HepG2 (cell line): ENCODE data around the gene WDCP. TPM values are rescaled to one million over a fixed set of nuclear protein-coding genes. Genes with fewer than 3 reads are reported as not detected.

Source experiments
- ASH2L ChIP-seq: fragments of 300-600, 200-600 bp; sonication (generic); IDR thresholded peaks from 2 replicates; pipeline ENCODE4 v1.7.0; 2017; ENCODE audit warnings: low read depth, mild to moderate bottlenecking, moderate library complexity, mixed read lengths, low read length; ENCODE audit not compliant: insufficient read length
- CBX1 ChIP-seq: IDR thresholded peaks from one replicate; pipeline ENCODE4 v1.6.1; 2016; ENCODE audit warnings: antibody characterized with exemption, low read depth
- CEBPB ChIP-seq: IDR thresholded peaks from 2 replicates; pipeline ENCODE4 v1.6.1; 2011; ENCODE audit warnings: low read depth, low read length, improper control_type of control experiment, borderline replicate concordance
- CSRNP2 ChIP-seq: sonication (generic); formaldehyde crosslinking; conservative IDR thresholded peaks from 2 replicates; pipeline ENCODE4 v1.8.0; 2022; ENCODE audit warnings: low read depth, missing genetic modification reagents
- FOXP1 ChIP-seq, 2 experiments: fragments of 450-650 bp in 1 of 2; IDR thresholded peaks; 2 replicates each; pipeline ENCODE4 v1.6.1; 2017 to 2018; ENCODE audit warnings: antibody characterized with exemption in 1 of 2
- HCFC1 ChIP-seq: fragments of 150-350 bp; IDR thresholded peaks from 2 replicates; pipeline ENCODE4 v1.6.1; 2014; ENCODE audit warnings: low read depth, low read length
- HHEX ChIP-seq: IDR thresholded peaks from 2 replicates; pipeline ENCODE4 v1.6.1; 2016; ENCODE audit warnings: control low read depth
- MATR3 ChIP-seq: sonication (generic); formaldehyde crosslinking; IDR thresholded peaks from 2 replicates; pipeline ENCODE4 v1.4.0; 2020; ENCODE audit warnings: missing genetic modification reagents
- NPAS2 ChIP-seq: sonication (generic); formaldehyde crosslinking; IDR thresholded peaks from 2 replicates; pipeline ENCODE4 v1.8.0; 2022; ENCODE audit warnings: mild to moderate bottlenecking, missing genetic modification reagents, borderline replicate concordance
- PAXIP1 ChIP-seq: sonication (generic); formaldehyde crosslinking; conservative IDR thresholded peaks from 2 replicates; pipeline ENCODE4 v1.4.0; 2020; ENCODE audit warnings: mild to moderate bottlenecking, missing genetic modification reagents, moderate library complexity
- REL ChIP-seq: sonication (generic); formaldehyde crosslinking; conservative IDR thresholded peaks from 2 replicates; pipeline ENCODE4 v1.8.0; 2022; ENCODE audit warnings: mild to moderate bottlenecking, missing genetic modification reagents, moderate library complexity
- RORA ChIP-seq: sonication (generic); formaldehyde crosslinking; IDR thresholded peaks from 2 replicates; pipeline ENCODE4 v1.5.0; 2020; ENCODE audit warnings: mild to moderate bottlenecking, missing genetic modification reagents, moderate library complexity
- SATB2 ChIP-seq: sonication (generic); formaldehyde crosslinking; IDR thresholded peaks from 2 replicates; pipeline ENCODE4 v1.5.0; 2020; ENCODE audit warnings: missing genetic modification reagents
- SMAD3 ChIP-seq: sonication (generic); formaldehyde crosslinking; IDR thresholded peaks from 2 replicates; pipeline ENCODE4 v1.4.0; 2020; ENCODE audit warnings: missing genetic modification reagents
- SP1 ChIP-seq, 2 experiments: fragments of 450-650 bp in 1 of 2; sonication (generic) in 1 of 2; formaldehyde crosslinking in 1 of 2; IDR thresholded peaks; 2 replicates each; pipeline versions ENCODE4 v1.4.0 to v1.6.1; 2016 to 2020; ENCODE audit warnings: missing genetic modification reagents in 1 of 2
- TBX2 ChIP-seq: sonication (generic); formaldehyde crosslinking; IDR thresholded peaks from 2 replicates; pipeline ENCODE4 v1.5.0; 2020; ENCODE audit warnings: missing genetic modification reagents, mild to moderate bottlenecking, borderline replicate concordance
- TCF12 ChIP-seq, 2 experiments: fragments of 450-650 bp in 1 of 2; sonication (generic) in 1 of 2; formaldehyde crosslinking in 1 of 2; IDR thresholded peaks; 2 replicates each; pipeline versions ENCODE4 v1.6.1 to v1.8.0; 2017 to 2022; ENCODE audit warnings: antibody characterized with exemption in 1 of 2, mild to moderate bottlenecking in 1 of 2, missing genetic modification reagents in 1 of 2, moderate library complexity in 1 of 2
- ZBTB33 ChIP-seq: sonication (generic); formaldehyde crosslinking; IDR thresholded peaks from 2 replicates; pipeline ENCODE4 v1.4.0; 2020; ENCODE audit warnings: missing genetic modification reagents
- ZKSCAN8 ChIP-seq: IDR thresholded peaks from 2 replicates; pipeline ENCODE4 v1.6.1; 2016; ENCODE audit warnings: borderline replicate concordance, missing genetic modification reagents, missing compliant biosample characterization
- ZMYM4 ChIP-seq: sonication (generic); formaldehyde crosslinking; IDR thresholded peaks from 2 replicates; pipeline ENCODE4 v1.8.1; 2023; ENCODE audit warnings: mild to moderate bottlenecking, missing genetic modification reagents
- ZNF251 ChIP-seq: sonication (generic); formaldehyde crosslinking; IDR thresholded peaks from 2 replicates; pipeline ENCODE4 v1.9.0; 2021; ENCODE audit warnings: mild to moderate bottlenecking, missing genetic modification reagents
- ZNF333 ChIP-seq: sonication (generic); formaldehyde crosslinking; IDR thresholded peaks from 2 replicates; pipeline ENCODE4 v1.4.0; 2020; ENCODE audit warnings: mild to moderate bottlenecking, missing genetic modification reagents, borderline replicate concordance
- ZNF530 ChIP-seq: sonication (generic); formaldehyde crosslinking; IDR thresholded peaks from 2 replicates; pipeline ENCODE4 v1.5.0; 2020; ENCODE audit warnings: low read depth, mild to moderate bottlenecking, missing genetic modification reagents
- ZNF550 ChIP-seq: sonication (generic); formaldehyde crosslinking; IDR thresholded peaks from 2 replicates; pipeline ENCODE4 v1.4.0; 2020; ENCODE audit warnings: mild to moderate bottlenecking, missing genetic modification reagents, borderline replicate concordance
- polyA plus RNA-seq, 8 experiments: library from polyadenylated mRNA; depleted of rRNA in 3 of 8; stranded (reverse) in 7 of 8; unstranded in 1 of 8; fragments of >200 nt; fragmentation: Illumina TruSeq in 4 of 8; extraction: Trizol in 4 of 8; gene quantifications; 2 replicates each; pipeline versions ENCODE4 v1.2.1 to v1.2.3, GENCODE V29; 2011 to 2016; ENCODE audit warnings: low read depth in 4 of 8, missing spikeins in 1 of 8, mixed read lengths in 1 of 8; ENCODE audit not compliant: insufficient read depth in 1 of 8
- total RNA-seq, 5 experiments: library from RNA; depleted of rRNA; stranded (reverse); fragments of >200 nt; fragmentation: Illumina TruSeq; extraction: Trizol; gene quantifications; 2 replicates each; pipeline ENCODE4 v1.2.3, GENCODE V29; 2016; ENCODE audit warnings: low read depth in 1 of 5

Gene WDCP
- total and polyA plus RNA-seq, 2 of the 13 experiments (the other 11 are each of a cell fraction or from before 2014, with no cell fraction given) = 17.4 to 22.6 TPM

- no peak for TF ChIP-seq HCFC1
- peak; percentile 87 for TF ChIP-seq CEBPB
- TF ChIP-seq HHEX (CRISPR knock-in tag) = peak; percentile 77
- no peak for TF ChIP-seq TCF12 (IDR thresholded peaks at IDR 0.05)
- TF ChIP-seq TCF12 (CRISPR knock-in tag; IDR thresholded peaks at IDR 0.05) = peak; percentile 74; the same call in 1 of the 2 replicates
- TF ChIP-seq TBX2 = peak; percentile 85
- peak; percentile 88 for TF ChIP-seq ZBTB33 (CRISPR knock-in tag)
- TF ChIP-seq SMAD3 (CRISPR knock-in tag) = 0 out of 2 replicates have a peak, but pooled peaks have one; percentile 41
- TF ChIP-seq CSRNP2 (CRISPR knock-in tag) = no peak; the same call in 1 of the 2 replicates
- TF ChIP-seq REL = no peak
- no peak for TF ChIP-seq SP1 (IDR thresholded peaks at IDR 0.05)
- no peak for TF ChIP-seq SP1 (CRISPR knock-in tag; IDR thresholded peaks at IDR 0.05)
- TF ChIP-seq RORA (CRISPR knock-in tag) = no peak
- 0 out of 2 replicates have a peak, but pooled peaks have one; percentile 16 for TF ChIP-seq ZNF333 (CRISPR knock-in tag)
- peak; percentile 83 for TF ChIP-seq ZMYM4 (CRISPR knock-in tag)
- no peak for TF ChIP-seq ZNF550 (CRISPR knock-in tag)
- no peak for TF ChIP-seq NPAS2 (CRISPR knock-in tag)
- TF ChIP-seq CBX1 = no peak
- TF ChIP-seq ZKSCAN8 (CRISPR knock-in tag) = no peak
- TF ChIP-seq FOXP1 (IDR thresholded peaks at IDR 0.05) = no peak
- TF ChIP-seq FOXP1 (CRISPR knock-in tag; IDR thresholded peaks at IDR 0.05) = peak; percentile 39; the same call in 1 of the 2 replicates
- TF ChIP-seq ZNF530 = no peak
- peak; percentile 95 for TF ChIP-seq PAXIP1 (CRISPR knock-in tag)
- no peak for TF ChIP-seq MATR3 (CRISPR knock-in tag)
- TF ChIP-seq ASH2L = peak; percentile 53
- no peak for TF ChIP-seq ZNF251 (CRISPR knock-in tag)
- TF ChIP-seq SATB2 (CRISPR knock-in tag) = no peak
Measured at GRCh38 chr2:24022324-24022974, 24.7 kb downstream of the WDCP start (continued).
